ENCODE results near the gene ABCC6. TPM values are rescaled to one million over a fixed set of nuclear protein-coding genes. Genes with fewer than 3 reads are reported as not detected.
A peak's percentile ranks its signal among the peaks of the same experiment; 100 is the strongest.

The ABCC6 gene
- polyA plus RNA-seq, 1 of the 3 experiments (the other 2 are of a cell fraction) = 0.71 TPM

- no peaks in the 10 kb centered on the region for H3K27me3 ChIP-seq (ENCODE audit: insufficient read depth)
- no peaks in the 10 kb centered on the region for H3K79me2 ChIP-seq (ENCODE audit: insufficient read depth)
- H3K36me3 ChIP-seq (replicated peaks in 1 of 2; ENCODE audit: control insufficient read depth in 1 of 2, insufficient read depth in 2 of 2, low read length in 1 of 2) = peaks cover 0 to 3% of the 10 kb centered on the region in 2 experiments
- peak overlapping the region in 1 of 2 experiments; percentile 86; a peak in 2 of 4 replicates for H3K27ac ChIP-seq (ENCODE audit: low read depth in 2 of 2, low read length in 1 of 2)
- no peak overlapping the region for H2AFZ ChIP-seq (ENCODE audit: low read depth)
- 82% methylated on average over 3 of the region's 10 CpGs for WGBS (ENCODE audit: low lambda C conversion rate)
- no peaks in the 10 kb centered on the region for H4K20me1 ChIP-seq (ENCODE audit: insufficient read depth)
- no peak for DNase-seq
- H3K9me3 ChIP-seq = no peaks in the 10 kb centered on the region
- POLR2A ChIA-PET = interaction anchor here (0.6 to 1.2 kb wide), 2 partner anchors 26 to 608 kb away, joined by 3 to 4 read pairs; no protein-coding TSS in a partner anchor
- CTCF ChIA-PET = interaction anchor here (0.7 to 0.9 kb wide), 3 partner anchors 12 to 45 kb away, joined by 3 to 5 read pairs (median 3); no protein-coding TSS in a partner anchor
- H3K4me1 ChIP-seq (ENCODE audit: control insufficient read depth in 1 of 2, insufficient read depth in 2 of 2, low read depth in 1 of 2, low read length in 1 of 2) = peaks cover 0 to 40% of the 10 kb centered on the region in 2 experiments; a peak in 1 of 4 replicates
- no peak overlapping the region for H3K9ac ChIP-seq
- H3K4me3 ChIP-seq (ENCODE audit: low read depth in 2 of 2, low read length in 1 of 2) = no peak overlapping the region
- H3K9me2 ChIP-seq = no peaks in the 10 kb centered on the region
- TF ChIP-seq PBX3 (IDR thresholded peaks at IDR 0.05) (no peak), JUND (IDR thresholded peaks at IDR 0.05) (no peak), NRF1 (IDR thresholded peaks at IDR 0.05; ENCODE audit: low read depth, low read length) (no peak), USF1 (IDR thresholded peaks at IDR 0.05; ENCODE audit: borderline replicate concordance, low read depth) (no peak), SIN3A (IDR thresholded peaks at IDR 0.05; ENCODE audit: borderline replicate concordance, low read depth, low read length) (no peak), TCF12 (IDR thresholded peaks at IDR 0.05) (no peak), MEF2A (IDR thresholded peaks at IDR 0.05; ENCODE audit: borderline replicate concordance, low read depth) (no peak), FOXJ3 (CRISPR knock-in tag; IDR thresholded peaks at IDR 0.05) (no peak), NFIC (IDR thresholded peaks at IDR 0.05; ENCODE audit: borderline replicate concordance) (no peak), ELF1 (IDR thresholded peaks at IDR 0.05) (no peak), YY1 (IDR thresholded peaks at IDR 0.05; ENCODE audit: low read depth) (no peak), RXRA (IDR thresholded peaks at IDR 0.05; ENCODE audit: borderline replicate concordance, low read depth) (no peak)
- TF ChIP-seq, protein P1, sequence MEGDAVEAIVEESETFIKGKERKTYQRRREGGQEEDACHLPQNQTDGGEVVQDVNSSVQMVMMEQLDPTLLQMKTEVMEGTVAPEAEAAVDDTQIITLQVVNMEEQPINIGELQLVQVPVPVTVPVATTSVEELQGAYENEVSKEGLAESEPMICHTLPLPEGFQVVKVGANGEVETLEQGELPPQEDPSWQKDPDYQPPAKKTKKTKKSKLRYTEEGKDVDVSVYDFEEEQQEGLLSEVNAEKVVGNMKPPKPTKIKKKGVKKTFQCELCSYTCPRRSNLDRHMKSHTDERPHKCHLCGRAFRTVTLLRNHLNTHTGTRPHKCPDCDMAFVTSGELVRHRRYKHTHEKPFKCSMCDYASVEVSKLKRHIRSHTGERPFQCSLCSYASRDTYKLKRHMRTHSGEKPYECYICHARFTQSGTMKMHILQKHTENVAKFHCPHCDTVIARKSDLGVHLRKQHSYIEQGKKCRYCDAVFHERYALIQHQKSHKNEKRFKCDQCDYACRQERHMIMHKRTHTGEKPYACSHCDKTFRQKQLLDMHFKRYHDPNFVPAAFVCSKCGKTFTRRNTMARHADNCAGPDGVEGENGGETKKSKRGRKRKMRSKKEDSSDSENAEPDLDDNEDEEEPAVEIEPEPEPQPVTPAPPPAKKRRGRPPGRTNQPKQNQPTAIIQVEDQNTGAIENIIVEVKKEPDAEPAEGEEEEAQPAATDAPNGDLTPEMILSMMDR (IDR thresholded peaks at IDR 0.05) = no peak
- TF ChIP-seq, protein P2, sequence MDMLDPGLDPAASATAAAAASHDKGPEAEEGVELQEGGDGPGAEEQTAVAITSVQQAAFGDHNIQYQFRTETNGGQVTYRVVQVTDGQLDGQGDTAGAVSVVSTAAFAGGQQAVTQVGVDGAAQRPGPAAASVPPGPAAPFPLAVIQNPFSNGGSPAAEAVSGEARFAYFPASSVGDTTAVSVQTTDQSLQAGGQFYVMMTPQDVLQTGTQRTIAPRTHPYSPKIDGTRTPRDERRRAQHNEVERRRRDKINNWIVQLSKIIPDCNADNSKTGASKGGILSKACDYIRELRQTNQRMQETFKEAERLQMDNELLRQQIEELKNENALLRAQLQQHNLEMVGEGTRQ (IDR thresholded peaks at IDR 0.05; ENCODE audit: borderline replicate concordance, low read depth, low read length) = no peak
- H3K4me2 ChIP-seq = no peak overlapping the region
- no peaks in the 10 kb centered on the region for H3F3A ChIP-seq (replicated peaks; ENCODE audit: insufficient read depth)
These were observed 73.6 kb downstream of the ABCC6 start for GRCh38 chr16:16149710-16150116.

Data from SK-N-SH (cell line).